DMS53 (cell line): ENCODE measurements around the gene GLI3.

Experiments used
- DNase-seq: peaks from one replicate; lab custom pipeline; 2025; lab: John Stamatoyannopoulos, UW

The GLI3 gene

DNA sequence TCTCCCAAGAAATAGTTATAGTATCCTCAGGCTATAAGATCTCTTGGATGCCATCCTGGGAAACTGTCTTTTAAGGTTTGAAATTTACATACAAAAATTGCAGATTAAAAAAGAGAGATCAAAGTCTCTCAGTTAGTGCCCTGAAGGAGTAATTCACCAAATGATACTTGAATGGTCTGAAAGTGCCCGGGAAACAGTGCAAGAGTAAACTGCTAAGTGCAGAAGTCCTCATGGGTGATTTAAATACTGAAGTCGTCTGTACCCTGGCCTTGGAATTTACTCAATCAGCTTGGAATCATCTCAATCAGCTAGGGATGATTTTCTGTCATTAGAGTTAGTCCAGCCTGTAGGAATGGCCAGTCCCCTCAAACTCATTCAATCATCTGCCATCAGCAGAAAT lies 155.3 kb downstream of the GLI3 start:
- no peak for DNase-seq

DNA sequence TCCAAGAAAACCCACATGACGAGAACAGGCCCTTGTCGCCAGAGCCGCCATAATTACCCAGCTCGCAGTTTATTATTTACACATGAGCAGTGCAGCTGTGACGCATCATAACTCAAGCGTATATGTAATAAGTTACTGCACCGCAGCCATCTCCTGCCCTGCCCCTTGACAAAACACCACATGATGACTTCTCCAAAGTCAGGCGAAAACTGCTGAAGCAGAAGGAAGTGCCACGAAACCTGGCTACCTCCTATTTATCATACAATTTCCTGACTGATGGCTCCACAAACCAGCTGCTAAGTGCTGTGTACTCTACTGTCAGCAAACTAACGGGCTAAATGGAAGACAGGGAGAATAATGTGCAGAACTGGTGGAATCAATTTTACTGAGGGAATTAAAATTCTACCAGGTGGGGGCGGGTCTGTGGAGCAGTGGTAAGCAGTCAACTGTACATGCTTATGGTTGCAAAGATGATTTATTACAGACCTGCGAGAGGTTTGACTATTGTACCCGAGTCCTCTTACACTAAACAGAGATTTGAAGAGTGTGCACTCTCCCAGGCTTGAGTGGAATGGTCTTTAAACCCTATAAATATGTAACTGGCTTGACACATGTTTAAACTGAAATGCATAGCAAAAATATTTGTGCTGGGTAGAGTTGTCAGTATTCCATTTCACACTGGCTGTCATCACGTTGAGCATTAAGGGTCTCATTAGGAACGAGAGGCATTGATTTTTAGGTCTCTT lies 156.0 kb downstream of the GLI3 start:
- DNase-seq = no peak

DNA sequence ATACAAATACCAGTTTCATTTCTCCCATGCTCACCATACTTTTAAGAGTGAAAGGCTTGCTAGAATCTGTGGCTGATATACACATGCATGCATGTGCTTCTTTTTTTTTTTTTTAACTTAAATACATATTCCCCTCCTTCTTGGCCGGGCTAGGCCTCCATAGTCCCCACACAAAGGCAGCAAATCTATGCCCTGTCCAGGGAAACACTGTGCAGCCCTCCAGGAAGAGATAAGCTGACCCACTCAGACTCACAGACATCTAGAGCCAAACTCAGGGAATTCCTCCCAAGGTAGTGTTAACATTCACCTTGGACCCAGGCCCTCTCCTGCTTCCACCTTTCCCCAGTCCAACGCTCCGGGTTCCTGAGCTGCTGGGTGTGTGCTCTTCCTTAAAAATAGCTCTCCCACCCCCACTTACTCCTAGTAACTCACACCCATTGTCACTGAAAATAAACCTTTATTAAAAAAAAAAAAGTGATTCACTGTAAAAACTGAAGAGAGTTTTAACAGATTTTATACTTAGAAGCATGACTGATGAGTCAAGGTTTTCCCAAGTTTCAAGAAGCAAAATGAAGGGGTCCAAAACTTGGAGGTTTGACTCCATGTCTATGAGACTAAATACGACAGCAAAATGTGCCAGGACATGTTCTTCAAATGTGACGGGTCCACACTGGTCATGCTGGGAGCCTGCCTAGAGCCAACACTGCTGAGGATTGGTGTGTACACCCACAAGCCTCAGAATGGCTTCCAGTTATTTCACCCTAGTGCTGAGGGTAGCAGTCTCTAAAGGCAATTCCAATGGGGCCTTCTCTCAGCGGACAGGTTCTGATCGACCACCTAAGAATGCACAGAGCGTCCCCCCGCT lies 159.5 kb downstream of the GLI3 start:
- no peak for DNase-seq

DNA sequence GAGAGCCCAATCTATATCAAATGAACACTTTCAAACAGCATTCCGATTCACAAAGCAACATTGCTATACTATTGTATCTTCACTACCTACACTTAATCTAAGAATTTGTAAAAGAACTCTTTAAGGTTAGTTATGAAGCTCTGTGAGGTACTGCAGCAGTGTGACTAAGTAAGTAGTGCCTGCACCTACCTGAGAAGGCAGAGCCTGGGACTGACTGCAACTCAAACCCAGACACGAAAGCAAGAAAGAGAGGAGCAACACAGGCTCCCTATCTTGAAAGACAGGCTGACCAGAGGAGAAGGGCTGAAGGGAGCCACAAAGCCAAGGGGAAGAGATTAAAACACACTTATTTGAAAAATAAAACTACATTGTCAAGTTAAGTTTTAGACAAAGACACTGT lies 160.1 kb downstream of the GLI3 start:
- DNase-seq = no peak

DNA sequence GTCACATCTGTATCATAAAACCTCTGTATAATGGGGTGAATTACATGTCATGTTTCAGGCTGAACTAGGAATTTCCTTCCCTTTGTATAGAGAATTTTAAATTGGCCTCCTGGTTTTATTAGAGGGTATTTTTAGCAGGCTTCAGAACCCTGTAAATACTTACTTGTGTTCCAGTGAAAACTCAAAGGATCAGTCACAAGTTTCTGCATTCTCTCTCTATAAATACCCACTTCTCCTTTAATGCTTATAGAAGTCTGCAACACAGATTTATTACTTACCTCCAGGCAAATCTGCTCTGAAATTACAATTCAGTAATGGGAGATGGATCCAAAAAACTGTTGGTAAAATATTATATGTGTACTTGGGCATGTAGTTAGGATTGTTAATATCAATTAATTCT lies 161.6 kb downstream of the GLI3 start:
- DNase-seq = no peak

DNA sequence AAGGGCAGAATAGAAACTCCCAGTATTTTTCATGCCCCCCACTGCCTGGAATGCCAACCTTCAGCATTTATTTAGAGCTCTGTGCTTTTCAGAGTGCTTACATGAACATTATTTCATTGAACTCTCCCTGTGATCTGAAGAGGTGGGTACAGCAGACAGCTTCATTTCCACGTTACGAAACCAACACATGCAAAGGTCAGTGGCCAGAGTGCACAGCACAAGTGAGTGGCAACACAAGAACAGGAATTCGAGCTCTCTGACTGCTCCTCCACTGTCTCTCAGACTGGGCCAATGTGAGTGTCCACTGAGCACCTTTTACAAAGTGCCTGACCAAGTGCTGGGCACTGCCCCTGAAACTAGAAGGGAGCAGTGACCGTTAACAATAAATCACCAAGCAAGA lies 162.9 kb downstream of the GLI3 start:
- no peak for DNase-seq

DNA sequence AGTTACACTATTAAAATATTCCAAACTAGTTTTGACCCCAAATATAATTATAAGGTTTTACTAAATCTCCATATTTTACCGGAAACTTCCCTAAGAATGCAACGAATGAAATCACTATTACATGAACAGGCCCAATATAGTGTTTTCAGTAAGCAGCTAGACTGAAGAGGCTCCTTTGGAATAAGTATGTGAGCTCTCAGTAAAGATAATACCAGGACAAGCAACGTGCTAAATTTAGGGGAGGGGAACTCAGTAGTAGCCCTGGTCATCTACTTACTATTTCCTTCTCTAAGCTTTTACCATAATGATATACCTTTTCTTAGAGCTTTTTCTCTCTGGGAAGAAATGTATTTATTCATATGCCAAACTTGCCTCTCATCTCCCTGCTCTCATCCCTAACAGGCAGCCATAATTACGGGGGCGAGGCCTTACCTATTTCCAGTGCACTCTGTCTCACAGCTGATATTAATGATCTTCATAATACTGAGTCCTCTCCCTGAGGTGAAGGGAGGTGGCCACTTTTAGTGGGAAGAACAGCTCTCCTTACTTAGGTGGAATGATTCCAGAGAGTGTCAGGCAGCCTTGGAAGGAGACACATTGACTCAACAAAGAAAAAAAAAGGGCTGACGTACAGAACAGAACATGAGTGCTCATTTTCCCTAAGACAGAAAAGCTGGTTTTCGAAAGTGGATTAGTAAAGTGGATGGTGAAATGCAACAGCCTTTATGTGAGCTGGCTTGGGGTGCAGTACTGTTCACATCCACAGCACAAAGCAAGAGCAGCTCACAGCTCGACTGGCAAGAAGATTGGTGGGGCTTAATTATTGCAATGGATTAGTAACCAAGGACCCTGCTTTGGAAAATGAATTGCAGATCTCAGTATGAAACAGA lies 165.4 kb downstream of the GLI3 start:
- DNase-seq = peak; percentile 13

DNA sequence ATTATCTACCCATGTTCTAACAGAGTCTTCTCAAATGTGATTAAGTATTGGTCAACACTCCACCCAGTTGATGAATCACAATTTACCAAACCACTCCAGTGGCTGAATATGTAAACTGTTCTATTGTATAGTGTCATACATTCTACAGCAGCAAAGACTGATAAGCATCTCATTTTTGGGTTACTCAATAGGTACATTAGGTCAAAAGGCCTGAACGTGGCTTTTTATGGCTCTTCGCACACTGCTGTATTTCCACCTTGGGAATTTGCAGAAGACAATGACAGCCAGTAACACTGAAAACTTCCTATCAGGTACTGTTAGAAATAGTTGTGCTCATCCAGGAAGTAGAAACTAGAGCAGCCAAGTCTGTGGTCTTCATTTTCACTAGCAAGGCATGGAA lies 166.9 kb downstream of the GLI3 start:
- peak; percentile 81 for DNase-seq

DNA sequence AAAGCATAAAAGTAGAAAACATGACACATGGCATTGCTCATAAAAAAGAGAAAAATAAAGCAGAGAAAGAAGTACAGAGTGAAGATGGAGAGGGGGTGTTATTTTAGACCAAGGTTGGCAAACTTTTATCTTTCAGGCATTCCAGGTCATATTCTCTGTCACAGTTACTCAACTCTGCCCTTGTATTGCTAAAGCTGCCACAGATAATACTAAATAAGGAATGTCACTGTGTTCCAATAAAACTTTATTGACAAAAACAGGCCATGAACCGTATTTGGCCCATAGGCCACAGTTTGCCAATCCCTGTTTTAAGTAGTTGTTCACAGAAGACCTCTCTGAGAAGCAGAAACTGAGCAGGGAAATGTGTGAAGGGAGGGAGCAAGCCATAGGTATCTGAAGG lies 167.4 kb downstream of the GLI3 start:
- DNase-seq = no peak

DNA sequence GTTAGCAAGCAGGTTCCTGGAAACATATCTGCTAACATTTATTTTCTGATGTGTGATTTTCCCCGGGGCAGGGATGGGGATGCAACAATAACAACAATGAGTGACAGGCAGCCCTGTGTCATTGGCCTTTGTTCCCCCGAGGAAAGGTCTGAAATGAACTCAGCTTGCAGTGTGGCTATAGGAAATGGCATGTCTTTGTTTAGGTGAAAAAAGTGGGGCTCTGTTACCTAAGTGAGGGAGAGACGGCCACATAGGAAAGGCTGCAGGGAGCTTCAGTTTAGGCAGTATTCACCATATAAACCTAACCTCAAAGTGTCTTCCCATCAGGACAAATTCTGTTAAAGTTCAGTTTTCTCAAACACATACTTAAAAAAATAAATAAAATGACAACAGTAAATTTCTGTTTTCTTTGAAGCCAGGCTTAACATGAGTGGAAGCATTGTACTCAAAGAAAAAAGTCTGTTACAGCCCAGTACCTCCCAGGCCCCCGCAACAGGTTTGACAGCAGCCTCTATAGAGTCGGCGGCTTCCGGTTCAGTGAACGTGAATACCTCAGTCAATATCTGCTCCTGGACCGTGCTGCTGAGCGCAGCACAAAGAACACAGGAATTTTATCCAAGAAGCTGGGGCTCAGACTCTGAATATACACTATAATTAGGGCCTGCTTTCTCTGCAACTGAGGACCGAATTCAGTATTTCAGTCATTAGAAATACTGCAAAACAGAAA lies 168.3 kb downstream of the GLI3 start:
- DNase-seq = peak; percentile 81

DNA sequence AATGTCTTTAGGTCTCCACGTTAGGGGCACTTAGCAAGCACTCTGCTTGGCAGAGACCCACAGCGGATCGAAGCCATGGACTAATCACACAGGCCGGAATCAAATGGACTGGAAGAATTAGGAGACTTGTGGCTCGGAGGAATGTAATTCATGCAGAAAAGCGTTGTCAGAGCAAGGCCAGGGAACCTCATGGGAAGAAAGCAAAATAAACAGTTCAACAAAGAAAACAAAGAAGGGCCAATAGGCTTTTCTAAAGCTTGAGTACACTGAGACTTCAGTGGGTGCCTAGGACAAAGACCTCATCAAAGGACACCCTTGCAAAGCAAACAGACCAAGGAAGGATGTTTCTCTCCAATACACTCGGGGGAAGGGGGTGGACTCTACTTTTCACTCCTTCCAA lies 171.1 kb downstream of the GLI3 start:
- no peak for DNase-seq

DNA sequence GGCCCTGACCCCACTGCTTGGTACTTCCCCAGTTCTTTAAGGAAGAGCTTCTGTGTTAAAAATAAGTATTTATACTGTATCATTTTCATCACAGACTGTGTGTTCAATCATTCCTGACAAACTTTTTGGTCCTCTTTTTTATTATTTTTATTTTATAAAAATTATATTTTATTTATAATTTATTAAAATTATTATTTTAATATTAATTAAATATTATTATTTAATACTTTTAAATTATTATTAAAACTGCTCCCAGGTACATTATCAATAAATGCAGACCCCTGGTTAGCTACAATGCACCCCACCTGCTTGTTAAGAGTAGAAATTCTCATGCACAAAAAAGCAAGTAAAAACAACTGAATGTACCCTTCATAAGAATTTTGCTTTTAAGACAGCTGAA lies 172.0 kb downstream of the GLI3 start:
- no peak for DNase-seq

DNA sequence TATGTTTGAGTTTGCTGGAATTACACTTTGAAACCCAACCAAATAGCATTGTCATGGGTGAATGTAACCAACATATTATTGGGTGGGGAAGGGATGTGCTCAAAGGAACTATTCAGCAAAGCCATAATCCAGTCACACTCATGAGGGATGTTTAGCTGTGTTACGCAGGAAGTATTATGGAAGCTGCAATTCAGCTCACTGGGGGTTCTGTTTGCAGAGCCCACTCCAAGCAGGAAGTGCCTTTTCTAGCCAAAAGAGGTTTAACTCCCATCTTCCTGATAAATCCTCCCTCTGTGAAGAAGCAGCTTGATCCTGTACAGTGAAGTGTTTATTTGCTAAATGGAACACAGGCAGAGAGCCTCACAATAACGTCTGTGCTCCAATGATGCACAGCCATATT lies 172.5 kb downstream of the GLI3 start:
- DNase-seq = no peak

DNA sequence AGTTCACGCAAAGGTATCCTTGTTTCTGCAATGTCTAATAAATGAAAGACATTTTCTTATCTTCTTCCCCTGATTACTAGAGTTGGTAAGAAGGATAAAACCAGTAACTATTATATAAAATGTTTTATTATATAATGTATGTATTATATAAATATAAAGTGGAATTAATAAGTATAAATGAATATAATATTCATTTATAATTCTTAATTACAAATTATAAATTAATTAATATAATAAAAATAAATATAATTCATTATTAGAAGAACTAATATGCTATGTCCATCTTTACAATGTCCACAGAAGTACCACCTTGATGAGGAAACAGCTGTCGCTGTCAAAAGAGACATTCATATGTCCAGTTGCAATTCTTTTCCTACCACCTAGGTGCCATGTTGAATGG lies 177.7 kb downstream of the GLI3 start:
- DNase-seq = no peak

DNA sequence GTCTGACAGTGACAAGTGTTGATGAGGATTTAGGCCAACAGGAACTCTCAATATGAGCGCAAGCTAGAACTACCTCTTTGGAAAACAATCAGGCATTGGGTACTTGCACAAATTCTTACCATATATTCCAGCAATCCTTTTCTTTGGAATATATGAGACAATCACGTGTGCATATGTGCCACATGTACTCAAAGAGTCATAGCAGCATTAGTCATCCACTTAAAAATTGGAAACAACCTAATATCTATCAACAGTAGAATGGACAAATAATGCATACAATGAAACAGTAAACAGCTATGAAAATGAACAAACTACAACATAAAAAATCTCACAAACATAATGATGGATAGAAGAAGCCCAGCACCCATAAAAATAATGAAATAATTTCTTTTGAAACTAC lies 179.7 kb downstream of the GLI3 start:
- peak; percentile 71 for DNase-seq

DNA sequence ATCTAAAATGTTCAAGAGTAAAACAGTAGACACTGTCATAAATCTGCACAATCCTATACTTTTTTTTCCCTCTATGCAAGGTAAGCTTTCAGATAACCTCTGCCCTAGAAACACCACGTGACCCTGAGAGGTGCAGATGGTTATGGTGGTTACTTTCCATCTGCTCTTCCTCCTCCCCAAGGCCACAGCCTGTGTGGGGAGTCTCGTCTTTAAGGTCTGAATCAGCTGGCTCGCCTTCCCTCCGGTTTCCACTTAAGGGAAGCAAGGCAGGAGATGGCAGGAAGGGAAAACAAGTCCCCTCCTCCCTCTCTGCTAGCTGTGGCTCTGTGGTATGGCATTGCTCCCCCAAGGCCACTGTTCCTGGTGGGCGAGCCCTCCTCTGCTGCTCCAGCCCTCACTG lies 181.8 kb downstream of the GLI3 start:
- no peak for DNase-seq

DNA sequence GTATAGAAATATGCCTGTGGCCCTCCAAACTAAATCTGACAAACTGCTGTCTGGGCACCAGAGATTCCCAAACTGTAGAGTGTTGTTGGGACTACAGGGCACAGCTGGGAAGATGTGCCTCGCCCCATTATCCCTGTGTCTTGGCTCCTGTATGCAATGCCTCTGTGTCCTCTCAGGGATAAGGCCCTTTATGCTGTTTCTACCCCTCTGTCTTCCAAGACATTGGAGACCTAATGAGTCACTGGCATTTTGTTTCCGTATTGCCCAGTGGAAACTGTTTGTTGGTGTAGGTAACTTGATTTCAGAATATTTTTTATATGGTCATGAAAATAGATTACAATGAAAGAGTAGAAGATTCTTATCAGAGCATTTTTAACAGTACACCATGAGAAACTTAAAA lies 183.2 kb downstream of the GLI3 start:
- DNase-seq = no peak

DNA sequence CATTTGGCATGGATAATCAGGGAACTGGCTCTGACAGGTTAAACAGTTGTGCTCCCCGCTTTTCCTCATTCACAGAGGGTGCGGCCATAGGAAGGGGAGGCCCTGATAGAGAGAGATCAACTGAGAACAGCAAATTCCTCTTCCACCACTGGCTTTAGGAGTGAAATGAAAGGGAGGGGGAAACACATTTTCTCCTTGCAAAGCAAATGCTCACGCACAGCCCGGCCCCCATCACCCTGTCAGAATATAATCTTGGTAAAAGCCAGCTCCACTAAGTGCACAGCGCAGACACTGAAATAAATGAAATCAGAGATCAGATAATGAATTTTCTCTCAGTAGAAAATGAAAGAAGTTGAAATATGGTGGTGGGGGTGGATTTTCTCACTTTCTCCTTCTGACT lies 187.2 kb downstream of the GLI3 start:
- DNase-seq = no peak

DNA sequence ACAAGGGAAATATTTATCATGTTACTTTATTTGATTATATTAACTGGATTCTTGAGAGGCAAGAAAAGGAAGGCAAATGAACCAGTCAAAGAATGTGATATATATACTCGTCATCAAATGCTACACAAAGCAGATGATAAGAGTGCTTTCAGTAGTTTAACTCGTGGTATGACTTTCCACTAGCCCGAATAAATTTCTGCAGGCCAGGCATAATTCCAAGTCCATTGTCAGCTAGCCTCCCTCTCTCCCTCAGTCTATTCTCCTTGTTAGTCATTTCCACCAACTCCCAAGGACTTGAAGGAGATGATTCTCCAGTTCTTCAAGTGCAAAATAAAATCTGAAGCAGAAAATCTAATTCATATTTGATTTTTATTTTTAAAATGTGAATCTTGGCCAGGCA lies 190.5 kb downstream of the GLI3 start:
- DNase-seq = no peak

DNA sequence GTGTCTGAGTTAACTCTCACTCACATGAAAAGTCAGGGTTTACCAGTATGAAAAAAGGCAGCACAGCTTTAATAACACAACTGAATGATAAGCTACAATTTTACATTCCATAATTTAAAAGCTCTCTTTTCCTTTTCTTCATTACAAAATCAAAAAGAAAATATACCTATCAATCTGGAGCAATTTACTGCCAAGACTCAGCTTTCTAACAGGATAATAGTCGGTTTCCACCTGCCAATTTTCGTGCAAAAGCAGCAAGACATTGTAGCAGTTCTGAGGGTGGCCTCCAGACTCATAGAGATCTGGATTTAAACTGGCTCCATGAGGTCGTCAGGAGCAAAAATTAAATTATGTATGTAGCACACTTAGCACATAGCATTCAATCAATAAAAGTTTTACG lies 191.0 kb downstream of the GLI3 start:
- DNase-seq = no peak

DNA sequence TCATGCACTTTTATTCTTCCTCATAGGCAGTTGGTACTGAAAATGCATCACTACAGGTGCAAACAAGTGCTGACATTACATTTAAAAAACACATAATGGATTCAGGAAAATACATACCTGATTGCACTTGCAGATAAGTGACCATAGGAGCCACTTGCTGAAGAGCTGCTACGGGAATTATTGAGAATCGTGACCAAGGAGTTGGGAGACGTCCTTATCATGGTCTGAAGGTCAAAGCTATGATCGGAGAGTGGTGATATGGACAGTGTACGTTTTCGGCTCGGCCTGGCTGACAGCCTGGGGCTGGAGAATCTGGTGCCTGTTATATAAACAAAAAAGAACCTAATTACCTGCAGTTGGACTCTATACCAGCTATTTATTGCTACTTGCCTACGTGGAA lies 197.1 kb downstream of the GLI3 start:
- no peak for DNase-seq

DNA sequence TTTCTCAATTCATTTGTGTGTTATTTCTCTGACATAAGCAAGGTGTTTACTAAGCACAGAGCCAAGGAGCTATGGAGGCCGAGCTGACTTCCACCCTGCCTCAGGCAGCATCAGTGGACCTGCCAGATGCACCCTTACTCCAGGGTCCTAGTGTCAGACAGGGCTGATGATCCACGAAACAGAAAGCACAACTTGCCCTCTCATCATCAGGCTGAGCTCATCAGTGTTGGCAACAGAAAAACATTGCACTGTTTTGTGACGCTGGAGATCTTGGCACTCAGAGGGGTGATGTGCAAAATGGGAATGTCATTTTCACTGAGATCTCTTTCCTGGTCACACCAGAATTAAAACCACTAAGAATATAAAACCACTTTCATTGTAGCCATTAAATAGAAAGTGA lies 201.8 kb downstream of the GLI3 start:
- DNase-seq = no peak
